ENCODE data around the gene PROCA1.
A peak's percentile ranks its signal among the peaks of the same experiment; 100 is the strongest.

The PROCA1 gene

DNA sequence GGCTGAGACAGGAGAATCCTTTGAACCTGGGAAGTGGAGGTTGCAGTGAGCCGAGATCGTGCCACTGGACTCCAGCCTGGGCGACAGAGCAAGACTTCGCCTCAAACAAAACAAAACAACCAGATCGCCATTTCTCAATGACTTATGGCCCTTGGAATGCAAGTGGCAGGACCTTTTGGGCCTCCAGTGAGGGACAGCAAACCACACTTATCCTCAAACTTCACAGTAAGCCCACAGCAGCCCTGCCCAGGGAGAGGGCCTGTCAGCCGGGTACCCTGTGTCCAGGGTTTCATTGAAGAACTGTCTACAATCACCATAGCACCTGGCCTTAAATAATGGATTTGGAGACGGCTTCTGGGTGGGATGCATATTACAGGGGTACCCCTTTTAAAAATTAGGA is 43.8 kb upstream of the PROCA1 start:
- H3K27ac Mint-ChIP-seq = peak overlapping the region; percentile 34
- DNase-seq = no peak
- TF ChIP-seq CTCF (IDR thresholded peaks at IDR 0.05) = no peak
- H3K4me3 Mint-ChIP-seq = no peak overlapping the region
- peaks cover 3% of the 10 kb centered on the region for H3K4me1 Mint-ChIP-seq
- no peaks in the 10 kb centered on the region for H3K9me3 Mint-ChIP-seq
- H3K27me3 Mint-ChIP-seq (ENCODE audit: low read depth, poor library complexity) = peaks cover 3% of the 10 kb centered on the region
- peaks cover 65% of the 10 kb centered on the region for H3K36me3 Mint-ChIP-seq (ENCODE audit: low read depth)

- Mint-ChIP-seq H3K4me1 (peaks cover 14% of the 10 kb centered on the region), H3K27me3 (ENCODE audit: low read depth, poor library complexity) (no peaks in the 10 kb centered on the region), H3K4me3 (no peak overlapping the region), H3K27ac (no peak overlapping the region), H3K36me3 (ENCODE audit: low read depth) (peaks cover 57% of the 10 kb centered on the region), H3K9me3 (no peaks in the 10 kb centered on the region)
- no peak for DNase-seq
- no peak for TF ChIP-seq CTCF (IDR thresholded peaks at IDR 0.05)
Observed at GRCh38 chr17:28751600-28752366, 40.1 kb upstream of the PROCA1 start.

DNA sequence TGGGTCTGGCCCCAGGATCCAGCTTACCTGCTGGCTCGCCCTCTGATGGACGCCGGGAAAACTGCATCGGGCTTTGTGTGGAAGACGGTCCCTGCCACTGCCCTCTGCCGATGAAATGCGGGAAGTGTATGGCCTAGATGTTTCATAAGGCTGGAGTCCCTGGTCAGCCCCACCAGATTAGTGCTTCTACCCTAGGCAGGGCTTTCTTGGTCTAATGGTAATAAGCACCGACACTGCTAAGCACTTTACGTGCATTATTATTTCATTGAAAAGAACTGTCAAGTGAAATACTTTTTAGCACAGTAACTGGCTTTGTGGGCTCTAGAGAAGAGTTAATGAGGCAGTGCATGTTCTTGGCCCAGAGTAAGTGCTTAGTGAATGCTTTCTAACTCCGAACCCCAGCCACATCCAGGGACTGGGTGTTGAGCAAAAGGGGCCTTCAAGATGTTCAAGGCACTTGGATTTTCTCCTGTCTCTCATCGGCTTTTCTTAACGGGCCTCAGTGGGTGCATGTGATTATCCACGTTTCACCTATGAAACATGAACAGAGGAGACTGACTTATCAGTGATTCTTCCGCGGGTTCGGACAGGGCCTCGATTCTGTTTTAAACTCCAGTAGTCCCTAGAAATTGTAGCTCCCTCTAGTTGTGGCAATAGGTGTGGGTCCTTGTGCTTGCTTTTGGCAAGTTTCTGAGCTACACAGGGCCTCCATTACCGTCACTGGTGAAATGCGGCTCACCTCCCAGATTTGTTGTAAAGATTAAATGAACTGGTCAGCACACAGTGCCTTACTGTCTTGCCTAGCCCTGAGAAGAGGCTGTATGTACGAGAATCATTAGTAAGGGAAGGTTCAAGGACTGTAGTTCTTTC is 38.7 kb upstream of the PROCA1 start:
- Mint-ChIP-seq H3K9me3 (no peaks in the 10 kb centered on the region), H3K27ac (peak overlapping the region; percentile 68), H3K4me3 (no peak overlapping the region), H3K4me1 (peaks cover 26% of the 10 kb centered on the region), H3K27me3 (ENCODE audit: low read depth, poor library complexity) (no peaks in the 10 kb centered on the region), H3K36me3 (ENCODE audit: low read depth) (peaks cover 44% of the 10 kb centered on the region)
- peak; percentile 99 for TF ChIP-seq CTCF (IDR thresholded peaks at IDR 0.05)
- peak; percentile 95 for DNase-seq

DNA sequence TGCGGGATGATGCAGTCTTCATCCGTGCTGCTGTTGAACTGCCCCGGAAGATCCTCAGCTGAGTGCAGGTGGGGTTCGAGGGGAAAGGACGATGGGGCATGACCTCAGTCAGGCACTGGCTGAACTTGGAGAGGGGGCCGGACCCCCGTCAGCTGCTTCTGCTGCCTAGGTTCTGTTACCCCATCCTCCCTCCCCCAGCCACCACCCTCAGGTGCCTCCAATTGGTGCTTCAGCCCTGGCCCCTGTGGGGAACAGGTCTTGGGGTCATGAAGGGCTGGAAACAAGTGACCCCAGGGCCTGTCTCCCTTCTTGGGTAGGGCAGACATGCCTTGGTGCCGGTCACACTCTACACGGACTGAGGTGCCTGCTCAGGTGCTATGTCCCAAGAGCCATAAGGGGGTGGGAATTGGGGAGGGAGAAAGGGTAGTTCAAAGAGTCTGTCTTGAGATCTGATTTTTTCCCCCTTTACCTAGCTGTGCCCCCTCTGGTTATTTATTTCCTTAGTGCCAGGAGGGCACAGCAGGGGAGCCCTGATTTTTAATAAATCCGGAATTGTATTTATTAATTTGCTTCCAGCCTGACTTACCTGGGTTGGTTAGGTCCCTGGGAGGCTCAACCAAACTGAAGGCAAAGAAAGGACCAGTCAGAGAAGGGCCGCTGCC is 38.0 kb upstream of the PROCA1 start:
- H3K4me3 Mint-ChIP-seq = no peak overlapping the region
- no peaks in the 10 kb centered on the region for H3K27me3 Mint-ChIP-seq (ENCODE audit: low read depth, poor library complexity)
- peak overlapping the region; percentile 96 for H3K27ac Mint-ChIP-seq
- no peaks in the 10 kb centered on the region for H3K9me3 Mint-ChIP-seq
- H3K4me1 Mint-ChIP-seq = peaks cover 26% of the 10 kb centered on the region
- DNase-seq = no peak
- TF ChIP-seq CTCF (IDR thresholded peaks at IDR 0.05) = no peak
- H3K36me3 Mint-ChIP-seq (ENCODE audit: low read depth) = peaks cover 44% of the 10 kb centered on the region

DNA sequence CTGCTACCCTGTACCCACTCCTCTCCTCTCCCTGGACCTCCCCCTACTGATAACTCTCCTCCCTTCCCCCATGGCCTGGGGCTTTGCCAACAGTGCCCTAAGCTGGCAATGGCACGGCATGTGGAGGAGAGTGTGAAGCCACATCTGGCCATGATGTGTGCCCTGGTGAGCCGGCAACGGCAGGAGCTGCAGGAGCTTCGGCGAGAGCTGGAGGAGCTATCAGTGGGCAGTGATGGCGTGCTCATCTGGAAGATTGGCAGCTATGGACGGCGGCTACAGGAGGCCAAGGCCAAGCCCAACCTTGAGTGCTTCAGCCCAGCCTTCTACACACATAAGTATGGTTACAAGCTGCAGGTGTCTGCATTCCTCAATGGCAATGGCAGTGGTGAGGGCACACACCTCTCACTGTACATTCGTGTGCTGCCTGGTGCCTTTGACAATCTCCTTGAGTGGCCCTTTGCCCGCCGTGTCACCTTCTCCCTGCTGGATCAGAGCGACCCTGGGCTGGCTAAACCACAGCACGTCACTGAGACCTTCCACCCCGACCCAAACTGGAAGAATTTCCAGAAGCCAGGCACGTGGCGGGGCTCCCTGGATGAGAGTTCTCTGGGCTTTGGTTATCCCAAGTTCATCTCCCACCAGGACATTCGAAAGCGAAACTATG is 37.3 kb upstream of the PROCA1 start:
- H3K9me3 Mint-ChIP-seq = no peaks in the 10 kb centered on the region
- no peak for TF ChIP-seq CTCF (IDR thresholded peaks at IDR 0.05)
- H3K4me1 Mint-ChIP-seq = peaks cover 26% of the 10 kb centered on the region
- no peak for DNase-seq
- no peaks in the 10 kb centered on the region for H3K27me3 Mint-ChIP-seq (ENCODE audit: low read depth, poor library complexity)
- peak overlapping the region; percentile 96 for H3K27ac Mint-ChIP-seq
- H3K36me3 Mint-ChIP-seq (ENCODE audit: low read depth) = peaks cover 40% of the 10 kb centered on the region
- H3K4me3 Mint-ChIP-seq = no peak overlapping the region

Data from nephron progenitor cell (in vitro differentiated cells).